NCI-H2107 treated with DMSO at 0.1 percent for 48 hours (cell line): ENCODE measurements around the gene NTMT1.
"Not testable (repeated sequence)": the region's sequence is repeated elsewhere in the genome, so short reads cannot be mapped to it uniquely, and the experiment has no call there.

Source experiments
- DNase-seq: peaks from one replicate; lab custom pipeline; 2025; ENCODE audit not compliant: unreplicated experiment; lab: John Stamatoyannopoulos, UW

The NTMT1 gene

DNA sequence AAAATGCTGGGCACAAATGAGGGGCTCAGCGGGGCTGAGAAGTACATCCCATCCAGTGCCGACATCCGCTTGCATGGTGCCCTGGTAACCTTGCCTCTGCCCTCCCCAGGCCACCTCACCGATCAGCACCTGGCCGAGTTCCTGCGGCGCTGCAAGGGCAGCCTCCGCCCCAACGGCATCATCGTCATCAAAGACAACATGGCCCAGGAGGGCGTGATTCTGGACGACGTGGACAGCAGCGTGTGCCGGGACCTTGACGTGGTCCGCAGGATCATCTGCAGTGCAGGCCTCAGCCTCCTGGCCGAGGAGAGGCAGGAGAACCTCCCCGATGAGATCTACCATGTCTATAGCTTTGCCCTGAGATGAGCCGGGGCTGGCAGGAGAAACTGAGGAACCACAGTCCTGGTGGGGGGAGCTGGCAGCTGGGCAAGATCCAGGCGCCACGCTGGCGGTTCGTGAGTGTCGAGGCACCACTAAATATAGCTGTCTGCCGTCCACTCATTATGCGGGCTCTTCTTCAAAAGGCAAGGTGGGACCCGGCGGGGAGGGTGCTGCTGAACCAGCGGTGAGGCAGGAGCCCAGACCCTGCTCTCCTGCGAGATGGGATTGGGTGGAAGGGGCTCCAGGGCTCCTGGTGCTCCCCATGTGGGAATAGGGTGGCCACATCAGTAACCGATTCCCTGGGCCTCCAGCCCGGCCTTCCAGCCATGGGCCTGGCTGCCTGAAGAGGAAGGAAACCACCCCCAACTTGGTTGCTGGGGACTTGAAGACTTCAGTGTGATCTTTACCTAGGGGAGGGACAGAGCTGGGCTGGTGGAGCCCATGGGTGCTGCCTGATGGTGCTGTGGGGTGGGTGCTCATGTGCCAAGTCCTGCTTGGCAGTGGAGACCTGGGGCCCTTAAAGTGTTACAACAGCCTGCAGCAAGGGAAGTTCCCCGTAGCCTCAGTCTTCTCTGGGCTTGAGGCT lies 9.4 kb downstream of the NTMT1 start:
- DNase-seq: no peak

DNA sequence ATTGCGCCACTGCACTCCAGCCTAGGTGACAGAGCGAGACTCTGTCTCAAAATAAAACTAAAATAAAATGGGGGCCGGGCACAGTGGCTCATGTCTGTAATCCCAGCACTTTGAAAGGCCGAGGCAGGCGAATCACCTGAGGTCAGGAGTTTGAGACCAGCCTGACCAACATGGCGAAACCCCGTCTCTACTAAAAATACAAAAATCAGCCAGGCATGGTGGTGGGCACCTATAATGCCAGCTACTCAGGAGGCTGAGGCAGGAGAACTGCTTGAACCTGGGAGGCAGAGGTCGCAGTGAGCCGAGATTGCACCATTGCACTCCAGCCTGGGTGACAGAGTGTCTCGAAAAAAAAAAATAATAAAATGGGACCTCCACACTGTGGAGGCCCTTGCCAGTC lies 10.4 kb downstream of the NTMT1 start:
- DNase-seq: not testable (repeated sequence)

DNA sequence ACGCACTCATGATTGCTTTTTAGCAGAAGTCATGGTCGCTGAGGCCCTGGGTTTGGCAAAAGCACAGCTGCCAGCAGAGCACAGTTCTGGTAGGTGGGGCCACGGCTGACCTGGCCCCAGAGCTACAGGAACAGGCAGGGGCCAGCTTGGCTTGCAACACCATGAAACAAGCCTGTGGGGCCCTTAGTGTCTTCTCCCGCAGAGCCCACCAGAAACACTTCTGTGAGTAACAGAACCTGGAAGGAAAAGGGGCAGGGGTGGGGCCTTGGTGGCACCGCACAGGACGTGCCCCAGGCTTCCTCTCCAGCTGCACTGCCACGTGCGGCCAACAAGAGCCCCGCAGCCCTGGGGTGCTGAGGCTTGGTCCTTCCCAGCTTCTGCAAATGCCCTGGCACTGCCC lies 11.1 kb downstream of the NTMT1 start:
- no peak for DNase-seq

DNA sequence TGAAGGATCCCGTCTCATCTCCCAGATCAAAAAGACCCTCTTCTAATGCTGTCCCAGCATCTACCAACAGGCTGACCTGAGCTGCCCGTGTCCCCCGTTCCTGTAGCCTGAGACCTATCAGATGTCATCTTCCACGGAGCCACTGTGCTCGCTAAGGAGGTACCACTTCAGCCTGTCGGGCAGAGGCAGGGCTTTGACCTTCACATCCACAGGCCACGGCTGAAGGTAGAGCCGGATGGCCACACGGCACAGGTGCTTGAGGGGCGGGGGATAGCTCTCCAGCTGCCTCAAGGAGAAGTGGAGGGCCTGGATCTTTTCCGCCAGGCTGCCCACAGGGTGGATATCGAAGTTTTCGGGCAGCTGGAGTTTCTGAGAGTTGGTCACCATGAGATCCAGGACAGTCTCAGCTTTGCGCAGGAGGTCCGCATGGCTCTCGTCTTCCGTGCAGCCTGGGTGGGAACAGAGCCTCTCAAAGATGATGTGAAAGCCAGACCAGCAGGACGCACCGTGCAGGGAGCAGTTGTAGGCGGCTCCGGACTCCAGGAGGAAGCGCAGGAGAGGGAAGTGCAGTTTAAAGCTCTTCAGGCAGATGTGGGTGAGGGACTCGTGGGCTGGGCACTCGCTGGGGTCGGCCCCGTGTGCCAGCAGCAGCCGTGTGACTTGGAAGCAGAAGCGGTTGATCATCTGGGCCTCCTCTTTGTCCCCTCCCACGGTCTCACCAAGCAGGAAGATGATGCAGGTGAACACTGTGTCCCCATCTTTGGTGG lies 11.9 kb downstream of the NTMT1 start:
- no peak for DNase-seq

DNA sequence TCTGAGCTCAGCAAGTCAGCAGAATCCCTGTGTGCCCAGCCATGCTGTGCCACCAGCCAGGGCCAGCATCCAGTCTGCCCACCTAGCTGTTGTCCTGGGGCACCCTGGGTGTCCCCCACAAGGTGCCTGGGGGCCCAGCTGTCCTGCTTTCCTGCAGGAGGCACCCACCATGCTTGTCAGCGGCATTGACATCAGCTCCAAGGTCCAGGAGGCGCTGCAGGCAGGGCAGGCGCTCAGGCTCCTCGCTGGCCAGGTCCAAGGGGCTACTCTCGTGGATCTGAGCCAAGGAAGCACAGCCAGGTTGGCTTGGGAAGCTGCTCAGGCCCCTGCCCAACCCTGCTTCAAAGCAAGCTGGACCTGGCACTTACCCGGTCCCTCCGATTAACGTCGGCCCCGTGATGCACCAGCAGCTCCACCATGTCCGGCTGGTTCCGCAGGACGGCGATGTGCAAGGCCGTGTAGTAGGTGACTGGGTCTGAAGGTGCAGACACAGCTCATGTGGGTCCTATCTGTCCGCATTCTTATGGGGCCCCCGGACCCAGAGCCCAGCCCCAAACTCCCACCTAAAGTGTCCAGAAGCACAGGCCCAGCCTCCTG lies 13.2 kb downstream of the NTMT1 start:
- no peak for DNase-seq

DNA sequence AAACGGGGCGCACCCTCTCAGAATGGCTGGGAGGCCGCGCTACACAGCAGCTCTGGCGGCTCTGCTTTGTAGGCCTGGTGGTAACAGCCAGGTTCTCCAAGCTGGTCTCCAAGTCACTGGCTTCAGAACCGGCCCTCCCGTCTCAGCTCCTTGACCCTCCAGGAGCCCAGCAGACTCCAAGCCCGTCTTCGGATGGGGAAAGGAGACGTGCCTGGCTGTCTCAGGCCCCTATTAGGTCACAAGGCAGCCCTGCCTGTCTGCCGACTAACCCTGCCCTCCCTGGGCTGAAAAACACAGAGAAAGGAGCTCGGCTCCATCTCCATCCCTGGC lies 13.8 kb downstream of the NTMT1 start:
- no peak for DNase-seq

DNA sequence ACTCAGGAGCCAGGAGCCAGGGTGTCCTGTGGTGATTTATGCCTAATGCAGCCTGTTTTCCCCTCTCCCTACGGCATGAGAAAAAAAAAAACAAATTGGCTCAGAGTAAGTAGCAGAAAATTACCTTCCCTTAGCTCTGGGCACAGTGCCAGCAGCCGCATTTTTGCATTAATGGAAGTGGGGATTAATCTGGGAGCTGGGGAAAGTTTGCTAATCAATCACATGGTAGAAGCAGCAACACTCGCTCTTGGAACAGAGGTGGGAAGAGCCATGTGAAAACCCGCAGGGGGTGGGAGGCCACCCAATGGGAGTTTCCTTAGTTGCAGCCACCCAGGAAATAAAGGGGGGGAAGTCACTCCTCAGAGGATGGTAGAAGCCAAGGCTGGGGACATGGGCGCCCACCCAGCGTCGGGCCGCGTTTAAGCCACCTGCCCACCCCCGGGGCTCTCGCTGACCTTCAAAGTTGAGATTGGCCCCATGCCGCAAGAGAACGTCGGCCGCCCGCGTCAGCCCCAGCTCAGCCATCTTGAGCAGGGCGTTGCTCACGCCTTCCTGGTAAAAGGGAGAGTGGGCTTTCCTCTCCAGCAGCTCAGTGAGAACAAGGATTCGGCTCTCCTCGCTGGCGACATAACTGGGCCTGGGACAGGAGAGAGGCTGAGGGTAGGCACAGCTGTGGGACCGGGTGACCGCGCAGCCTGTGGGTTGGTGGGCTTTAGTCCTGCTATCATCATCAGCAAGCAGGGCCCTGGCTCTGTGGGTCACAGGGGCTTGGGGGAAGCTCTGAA lies 14.3 kb downstream of the NTMT1 start:
- DNase-seq: peak; percentile 33

DNA sequence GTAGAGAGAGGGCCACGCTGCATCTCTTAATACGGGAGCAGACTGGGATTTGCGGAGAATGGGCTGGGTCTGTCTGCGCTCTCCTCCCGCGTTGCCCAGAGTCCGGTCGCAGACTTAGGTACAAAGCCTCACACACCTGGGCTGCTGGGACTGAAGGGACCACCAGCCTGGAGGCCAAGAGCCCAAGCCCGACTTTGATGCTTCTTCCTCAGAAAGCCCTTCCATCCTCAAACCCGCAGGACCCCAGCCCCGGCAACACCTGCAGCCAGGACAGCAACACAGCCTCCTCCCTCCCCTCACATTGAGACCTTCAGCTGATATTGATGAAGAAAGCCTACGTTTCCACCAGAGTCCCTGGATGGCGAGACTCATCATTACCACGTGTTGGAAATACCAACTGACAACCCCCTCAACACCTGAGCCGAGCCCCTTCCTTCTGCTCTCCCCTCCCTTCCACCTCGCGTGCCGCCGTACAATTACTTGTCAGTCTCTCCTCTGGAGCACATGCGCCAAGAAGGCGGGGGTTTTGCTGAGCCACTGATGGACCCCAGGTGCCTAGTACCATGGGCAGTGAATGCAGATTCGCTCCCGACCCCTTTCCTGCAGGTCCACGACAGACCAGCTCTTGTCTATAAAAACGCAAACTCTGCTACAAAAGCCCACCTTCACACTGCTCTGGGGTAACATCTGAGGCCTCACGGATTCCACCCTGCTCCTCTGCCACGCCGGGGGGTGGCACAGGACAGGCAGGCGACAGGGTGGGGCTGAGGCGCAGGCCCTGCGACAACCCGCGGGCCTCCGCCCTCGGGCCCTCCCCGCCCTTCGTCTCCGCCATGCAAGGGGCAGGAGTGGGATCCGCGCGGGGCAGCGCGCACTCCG lies 15.1 kb downstream of the NTMT1 start:
- no peak for DNase-seq

DNA sequence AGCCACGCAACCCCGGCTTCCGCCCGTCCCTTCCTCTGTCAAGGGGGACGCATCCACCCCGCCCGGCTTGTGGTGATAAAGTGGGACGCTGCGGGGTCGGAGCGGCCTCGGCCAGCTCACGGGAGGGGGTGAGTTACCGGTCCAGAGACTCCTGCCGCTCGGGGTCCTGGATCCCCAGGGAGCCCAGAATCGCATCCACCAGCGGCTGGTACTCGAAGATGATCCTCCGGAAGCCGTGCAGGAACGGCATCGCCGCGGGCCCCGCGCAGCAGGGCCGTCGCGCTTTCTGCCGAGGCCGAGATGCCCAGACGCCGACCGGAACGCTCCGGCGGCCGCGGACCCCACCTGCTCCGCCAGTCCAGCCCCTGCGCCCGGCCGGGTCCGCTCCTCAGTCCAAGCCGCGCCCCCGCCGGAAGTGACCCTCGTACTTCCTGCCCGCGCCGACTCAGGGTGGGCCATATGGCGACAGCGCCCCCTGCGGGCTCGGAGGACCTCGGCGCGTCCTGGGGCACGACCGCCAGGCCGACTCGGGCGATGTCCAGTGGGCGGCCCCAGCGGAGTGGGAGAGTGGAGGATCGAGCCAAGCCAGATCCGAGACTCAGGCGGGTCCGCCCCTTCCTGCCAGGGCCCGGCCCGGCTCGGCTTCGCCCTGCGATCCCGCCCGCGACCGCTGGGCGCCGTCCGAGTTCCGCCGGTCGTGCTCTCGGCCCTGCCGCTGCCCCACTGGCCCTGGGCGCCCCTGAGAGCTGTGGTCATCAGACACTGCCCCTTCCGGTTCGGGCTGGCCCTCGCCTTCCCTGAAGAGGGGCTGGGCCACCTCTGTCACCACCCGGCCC lies 16.0 kb downstream of the NTMT1 start, which contains the start of gene ASB6:
ASB6 (minus strand) TSS at position 402 of the 836 bp plus-strand sequence; CDS start at position 250, 152 bp downstream.
- peak; percentile 40 for DNase-seq

DNA sequence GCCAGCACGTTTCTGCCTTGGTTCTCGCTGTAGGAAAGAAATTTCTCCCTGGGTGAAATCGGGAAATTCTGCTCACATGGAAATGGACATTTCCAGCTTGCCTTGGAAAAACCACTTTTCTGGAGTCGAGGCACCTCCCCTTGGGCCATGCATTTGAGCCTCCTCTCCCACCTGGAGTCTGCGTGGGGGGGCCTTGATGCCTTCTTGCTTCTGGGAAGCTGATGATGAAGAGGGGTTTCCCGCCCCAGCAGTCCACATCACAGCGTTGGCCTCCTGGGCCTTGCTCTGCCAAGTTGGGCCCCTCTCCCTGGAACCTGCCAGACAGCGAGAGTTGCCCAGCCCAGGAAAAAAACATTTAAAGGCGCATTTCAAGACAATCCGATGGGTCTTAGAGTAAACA lies 17.7 kb downstream of the NTMT1 start:
- DNase-seq: no peak

DNA sequence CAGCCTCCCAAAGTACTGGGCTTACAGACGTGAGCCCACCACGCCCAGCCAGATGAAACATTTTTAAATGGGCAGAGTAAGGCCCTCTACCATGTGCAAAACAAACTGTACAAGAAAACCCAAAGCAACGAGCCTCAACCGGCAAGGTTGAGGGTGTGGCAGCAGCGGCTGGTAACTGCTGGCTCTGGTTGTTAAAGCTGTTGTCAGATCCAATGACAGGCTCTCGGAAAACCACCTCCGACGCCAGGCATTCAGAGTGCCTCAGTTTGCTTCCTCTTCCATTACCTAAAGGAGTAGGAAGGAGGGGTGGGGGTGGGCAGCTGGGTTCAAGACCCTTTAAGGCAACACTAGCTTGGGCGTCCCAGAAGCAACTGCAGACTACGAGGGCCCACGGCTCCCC lies 18.4 kb downstream of the NTMT1 start:
- no peak for DNase-seq

DNA sequence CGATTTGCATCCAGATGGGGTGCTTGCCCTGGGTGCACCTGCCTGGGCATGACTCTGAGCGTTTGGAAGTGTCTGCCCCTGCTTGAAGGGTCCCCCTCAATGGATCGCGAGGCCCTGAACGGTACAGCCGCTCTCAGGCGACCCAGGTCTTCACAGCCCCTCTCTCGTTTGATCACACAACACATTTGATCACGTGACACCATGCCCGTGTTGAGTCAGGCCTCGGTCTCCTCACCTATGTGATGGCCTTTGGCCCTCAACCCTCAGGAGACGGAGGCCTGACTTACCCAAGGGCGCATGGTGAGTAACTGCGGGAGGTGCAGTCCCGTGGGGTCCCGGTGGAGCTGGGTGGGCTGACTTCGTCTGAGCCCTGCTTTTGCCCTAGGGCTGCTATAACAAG lies 18.9 kb downstream of the NTMT1 start:
- DNase-seq: no peak

DNA sequence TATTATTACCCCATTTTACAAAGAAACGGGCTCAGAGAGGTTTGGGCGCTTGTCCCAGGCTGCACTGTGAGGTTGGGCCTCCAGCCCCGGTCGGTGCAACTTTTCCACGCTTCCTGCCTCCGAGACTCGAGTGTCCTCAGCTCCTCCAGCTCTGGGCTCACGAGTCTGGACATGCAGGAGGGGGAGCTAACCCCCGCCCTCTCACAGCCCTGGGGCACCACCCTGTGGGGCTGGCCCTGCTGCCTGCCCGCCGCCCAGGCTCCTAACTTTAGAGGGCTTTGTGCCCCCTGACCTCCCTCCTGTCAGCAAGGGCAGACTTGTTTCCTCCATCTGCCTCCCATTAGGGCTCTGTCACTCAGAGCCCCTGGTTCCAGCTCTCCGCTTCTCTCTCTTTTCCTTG lies 20.3 kb downstream of the NTMT1 start:
- no peak for DNase-seq

DNA sequence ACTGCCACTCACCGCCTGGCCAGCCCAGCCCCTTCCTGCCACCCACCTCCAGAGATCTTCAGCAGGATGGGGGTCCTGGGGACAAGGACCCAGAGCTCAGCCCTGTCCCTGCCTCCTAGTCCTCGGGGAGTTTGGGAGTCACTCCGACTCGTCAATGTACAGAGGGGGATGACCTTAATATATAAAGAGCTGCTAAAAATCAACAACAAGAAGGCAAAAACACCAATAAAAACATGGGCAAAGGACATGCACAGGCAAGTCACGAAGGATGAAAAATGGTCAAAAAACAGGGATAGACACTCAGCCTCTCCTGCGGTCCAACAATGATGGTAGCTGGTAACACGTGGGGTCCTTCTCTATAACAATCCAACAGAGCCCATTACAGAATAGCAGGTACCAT lies 20.7 kb downstream of the NTMT1 start:
- no peak for DNase-seq

DNA sequence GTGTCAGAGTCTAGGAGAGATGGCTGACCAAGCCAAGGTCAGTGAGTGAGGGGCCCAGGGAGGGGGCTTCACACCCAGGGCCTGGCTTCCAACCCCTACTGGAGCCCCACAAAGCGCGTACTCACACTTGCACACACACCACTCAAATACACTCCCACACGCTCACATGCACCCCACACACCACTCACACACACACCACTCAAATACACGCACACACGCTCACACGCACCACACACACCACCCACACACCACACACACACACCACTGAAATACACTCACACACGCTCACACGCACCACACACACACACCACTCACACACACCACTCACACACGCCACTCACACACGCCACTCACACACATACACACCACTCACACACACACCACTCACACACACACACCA lies 21.7 kb downstream of the NTMT1 start:
- DNase-seq: no peak

DNA sequence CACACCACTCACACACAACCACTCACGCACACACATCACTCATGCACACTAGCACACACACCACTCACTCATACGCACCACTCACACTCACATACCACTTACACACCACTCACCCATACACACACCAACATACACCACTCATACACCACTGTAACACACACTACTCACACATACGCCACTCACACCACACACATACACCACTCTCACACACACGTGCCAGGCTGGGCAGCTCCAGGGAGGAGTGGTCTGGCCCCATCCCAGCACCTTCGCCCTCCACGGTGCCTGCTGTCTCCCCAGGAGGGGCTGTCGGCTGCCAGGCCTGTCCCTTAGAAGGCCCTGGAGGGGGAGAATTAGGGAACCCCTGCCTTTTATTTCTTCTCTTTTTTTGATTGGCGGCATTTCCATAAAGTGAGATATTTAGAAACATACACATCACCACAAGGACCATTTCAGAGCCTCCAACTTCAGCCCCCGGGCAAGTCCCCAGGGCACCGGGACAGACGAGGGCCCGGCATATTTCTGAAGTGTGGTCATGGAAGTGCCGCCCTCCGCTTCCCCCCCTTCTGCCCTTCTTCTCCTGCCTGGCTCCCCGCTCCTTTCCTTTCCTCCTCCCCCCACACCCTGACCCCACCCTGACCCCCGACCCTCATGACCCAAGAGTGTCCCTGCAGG lies 22.3 kb downstream of the NTMT1 start:
- DNase-seq: no peak

DNA sequence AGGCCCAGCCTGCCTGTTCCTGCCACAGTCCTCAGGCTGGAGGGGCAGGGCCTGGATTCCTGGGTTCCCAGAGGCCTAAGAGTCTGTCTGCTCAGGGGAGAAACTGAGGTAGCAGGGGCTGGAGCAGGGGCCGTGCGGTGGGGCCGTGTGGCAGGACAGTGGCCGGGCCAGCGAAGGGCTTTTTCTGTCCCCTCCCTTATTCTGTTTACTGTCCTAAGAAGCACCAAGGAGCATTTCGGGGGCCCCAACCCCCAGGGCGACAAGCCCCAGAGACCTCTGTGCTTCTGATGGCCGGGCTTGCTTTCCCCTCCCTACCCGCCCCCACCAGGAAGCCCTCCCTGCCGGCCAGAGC lies 22.8 kb downstream of the NTMT1 start:
- DNase-seq: no peak

DNA sequence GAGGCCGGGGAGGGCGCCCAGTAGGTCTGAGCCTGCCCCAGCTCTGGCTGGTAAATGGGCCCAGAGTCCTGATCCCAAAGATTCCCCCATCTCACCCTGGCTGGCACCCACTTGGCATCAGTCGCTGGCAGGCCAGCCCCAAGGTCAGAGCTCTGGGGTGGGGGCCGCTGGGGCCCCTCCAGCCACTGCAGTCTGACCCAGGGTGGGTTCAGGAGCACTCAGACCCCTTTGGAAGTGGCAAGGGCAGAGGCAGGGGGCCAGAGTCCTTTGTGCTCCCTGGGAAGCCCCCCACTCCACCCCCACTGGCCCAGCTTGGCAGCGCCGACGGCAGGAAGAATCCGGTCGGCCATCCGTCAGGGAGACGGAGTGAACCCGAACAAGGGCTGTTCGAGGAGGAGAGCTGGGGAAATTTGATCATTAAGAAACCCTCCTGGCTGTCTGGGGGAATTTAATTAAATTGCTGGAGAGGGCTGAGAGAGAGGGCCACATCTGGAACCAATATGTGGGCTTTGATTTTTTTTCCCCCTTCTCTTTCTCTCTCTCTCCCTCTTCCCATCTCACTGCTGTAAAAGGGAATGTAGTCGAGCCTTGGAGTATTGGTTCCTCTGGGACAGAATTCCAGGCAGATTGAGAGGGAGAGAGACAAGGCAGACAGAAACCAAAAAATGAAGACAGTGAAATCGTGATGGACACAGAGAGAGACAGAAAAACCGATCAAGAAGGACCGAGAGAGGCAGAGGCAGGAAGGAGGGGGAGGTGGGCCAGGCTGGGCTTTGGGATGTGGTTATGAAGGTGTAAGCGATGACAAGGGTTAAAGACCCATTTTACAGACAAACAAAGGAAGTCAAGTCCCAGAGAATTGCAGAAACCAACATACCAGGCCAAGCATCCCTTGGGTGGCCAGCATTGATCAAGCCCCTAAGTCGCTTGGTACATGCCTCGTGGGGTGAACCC lies 24.0 kb downstream of the NTMT1 start:
- DNase-seq: no peak
